GM21619 (cell line): Measurements from ENCODE around the gene SPATA3.
"Not testable (repeated sequence)": the region's sequence is repeated elsewhere in the genome, so short reads cannot be mapped to it uniquely, and the experiment has no call there.

Source experiments
- ATAC-seq: cut with Tn5 transposase; IDR thresholded peaks from one replicate; pipeline ENCODE4 v1.9.1; 2021; ENCODE audit not compliant: unreplicated experiment

Gene SPATA3

GRCh38 chr2:230991598-230991997, 4.3 kb upstream of the SPATA3 start:
- ATAC-seq = no peak

- ATAC-seq = no peak
Measured at GRCh38 chr2:230996661-230997060, 740 bp downstream of the SPATA3 start.

GRCh38 chr2:230998882-230999281, 3.0 kb downstream of the SPATA3 start:
- ATAC-seq = no peak

GRCh38 chr2:230999477-230999876, 3.6 kb downstream of the SPATA3 start:
- no peak for ATAC-seq

- no peak for ATAC-seq
Measured at GRCh38 chr2:231000211-231000904, 4.4 kb downstream of the SPATA3 start.

GRCh38 chr2:231001036-231001435, 5.1 kb downstream of the SPATA3 start:
- ATAC-seq = no peak

GRCh38 chr2:231001921-231002320, 6.0 kb downstream of the SPATA3 start:
- no peak for ATAC-seq

- no peak for ATAC-seq
Measured at GRCh38 chr2:231002641-231003040, 6.7 kb downstream of the SPATA3 start.

- no peak for ATAC-seq
Measured at GRCh38 chr2:231003186-231003585, 7.3 kb downstream of the SPATA3 start.

- ATAC-seq = not testable (repeated sequence)
Measured at GRCh38 chr2:231004930-231005329, 9.0 kb downstream of the SPATA3 start.

GRCh38 chr2:231007286-231008098, 11.6 kb downstream of the SPATA3 start:
- ATAC-seq = no peak

GRCh38 chr2:231008131-231008530, 12.2 kb downstream of the SPATA3 start:
- ATAC-seq = no peak

GRCh38 chr2:231009236-231009919, 13.5 kb downstream of the SPATA3 start:
- ATAC-seq = no peak

- no peak for ATAC-seq
Measured at GRCh38 chr2:231010201-231010730, 14.3 kb downstream of the SPATA3 start.

GRCh38 chr2:231011526-231011925, 15.6 kb downstream of the SPATA3 start:
- ATAC-seq = no peak

GRCh38 chr2:231012463-231012862, 16.5 kb downstream of the SPATA3 start:
- no peak for ATAC-seq

- no peak for ATAC-seq
Measured at GRCh38 chr2:231013820-231014219, 17.9 kb downstream of the SPATA3 start.

- no peak for ATAC-seq
Measured at GRCh38 chr2:231015478-231015877, 19.6 kb downstream of the SPATA3 start.

- ATAC-seq = no peak
Measured at GRCh38 chr2:231015926-231016325, 20.0 kb downstream of the SPATA3 start.

GRCh38 chr2:231016566-231017230, 20.8 kb downstream of the SPATA3 start:
- ATAC-seq = no peak

- no peak for ATAC-seq
Measured at GRCh38 chr2:231017231-231017598, 21.3 kb downstream of the SPATA3 start.
